ENCODE measurements around the gene IL32. TPM values are rescaled to one million over a fixed set of nuclear protein-coding genes. Genes with fewer than 3 reads are reported as not detected.

Gene IL32
- 3.4 and 4.4 TPM in 2 replicates for total RNA-seq

GRCh38 chr16:3065069-3065741 lies at the start of gene IL32:
IL32 (plus strand) TSS chr16:3065640; CDS start chr16:3065812, 172 bp downstream.

GRCh38 chr16:3017794-3018506 lies 47.5 kb upstream of the IL32 start, which contains the start of gene CLDN6:
CLDN6 (minus strand) TSS chr16:3018183; CDS start chr16:3016021, 2,162 bp downstream.

GRCh38 chr16:3020247-3020603 lies 45.2 kb upstream of the IL32 start, which contains the start of gene TNFRSF12A:
TNFRSF12A (plus strand) TSS chr16:3020368; CDS start chr16:3020398, 30 bp downstream.

GRCh38 chr16:3023669-3024478 lies 41.6 kb upstream of the IL32 start, which contains the start of the genes HCFC1R1 and THOC6:
HCFC1R1 (minus strand) TSS chr16:3023942; CDS start chr16:3023941, 1 bp downstream.
THOC6 (plus strand) TSS chr16:3024035; CDS start chr16:3024327, 292 bp downstream.

GRCh38 chr16:3036726-3037315 lies 28.6 kb upstream of the IL32 start, which contains the start of gene BICDL2:
BICDL2 (minus strand) TSS chr16:3036944; CDS start chr16:3035496, 1,448 bp downstream.

GRCh38 chr16:3045758-3046640 lies 19.4 kb upstream of the IL32 start, which contains the start of gene MMP25:
MMP25 (plus strand) TSS chr16:3046561; CDS start chr16:3046918, 357 bp downstream.

GRCh38 chr16:3098459-3099394 lies 33.3 kb downstream of the IL32 start, which contains the start of gene ZSCAN10:
ZSCAN10 (minus strand) TSS chr16:3099294; CDS start chr16:3092937, 6,357 bp downstream.

GRCh38 chr16:3112058-3112880 lies 46.8 kb downstream of the IL32 start, which contains the start of gene ZNF205:
ZNF205 (plus strand) TSS chr16:3112586; CDS start chr16:3113431, 845 bp downstream.

Other genes starting within 250 kb of the IL32 start
- not detected in 2 replicates for gene PRSS21, start 248.4 kb upstream of the IL32 start, total RNA-seq
- gene ZG16B, start 235.3 kb upstream of the IL32 start, total RNA-seq = 0.25 and 3.7 TPM in 2 replicates
- gene PRSS22, start 207.5 kb upstream of the IL32 start, total RNA-seq = not detected in 2 replicates
- gene FLYWCH2, start 182.4 kb upstream of the IL32 start, total RNA-seq = 56.6 and 63.1 TPM in 2 replicates
- gene FLYWCH1, start 153.7 kb upstream of the IL32 start, total RNA-seq = 35.6 and 38.4 TPM in 2 replicates
- not detected in 2 replicates for gene KREMEN2, start 101.4 kb upstream of the IL32 start, total RNA-seq
- 6.5 and 12.6 TPM in 2 replicates for gene PAQR4, start 96.3 kb upstream of the IL32 start, total RNA-seq
- 3.4 and 5.9 TPM in 2 replicates for gene PKMYT1, start 85.2 kb upstream of the IL32 start, total RNA-seq
- not detected in 2 replicates for gene CLDN9, start 52.7 kb upstream of the IL32 start, total RNA-seq
- gene CLDN6, start 47.5 kb upstream of the IL32 start, total RNA-seq = not detected in 2 replicates
- 265 and 335 TPM in 2 replicates for gene TNFRSF12A, start 45.3 kb upstream of the IL32 start, total RNA-seq
- 17.0 and 27.1 TPM in 2 replicates for gene HCFC1R1, start 41.7 kb upstream of the IL32 start, total RNA-seq
- gene THOC6, start 41.6 kb upstream of the IL32 start, total RNA-seq = 14.1 and 15.0 TPM in 2 replicates
- gene BICDL2, start 28.7 kb upstream of the IL32 start, total RNA-seq = 0.13 TPM in 1 of 2 replicates, not detected in the other
- gene MMP25, start 19.1 kb upstream of the IL32 start, total RNA-seq = not detected in 2 replicates
- not detected in 2 replicates for gene ZSCAN10, start 33.7 kb downstream of the IL32 start, total RNA-seq
- 12.6 and 13.6 TPM in 2 replicates for gene ZNF205, start 46.9 kb downstream of the IL32 start, total RNA-seq
- 3.2 and 5.7 TPM in 2 replicates for gene ZNF213, start 69.4 kb downstream of the IL32 start, total RNA-seq
- gene OR1F1, start 122.6 kb downstream of the IL32 start, total RNA-seq = not detected in 2 replicates
- gene ZNF200, start 169.5 kb downstream of the IL32 start, total RNA-seq = 6.5 and 8.5 TPM in 2 replicates
- gene MEFV, start 191.0 kb downstream of the IL32 start, total RNA-seq = under 0.01 and 0.13 TPM in 2 replicates
- 35.3 and 37.9 TPM in 2 replicates for gene ZNF263, start 217.9 kb downstream of the IL32 start, total RNA-seq
- gene TIGD7, start 239.8 kb downstream of the IL32 start, total RNA-seq = 5.0 and 7.5 TPM in 2 replicates
- 20.5 and 25.7 TPM in 2 replicates for gene ZNF75A, start 239.9 kb downstream of the IL32 start, total RNA-seq